Ovary (tissue), 3 donors: Measurements from ENCODE around the gene CAPN5.

Experiments
- EP300 ChIP-seq: sonication (generic); formaldehyde crosslinking; IDR thresholded peaks from one replicate; pipeline ENCODE4 v1.6.1; 2017; ENCODE audit warnings: antibody characterized with exemption
- POLR2A ChIP-seq: fragments of 450-650 bp; IDR thresholded peaks from one replicate; pipeline ENCODE4 v1.6.1; 2017; ENCODE audit warnings: antibody characterized with exemption, mild to moderate bottlenecking, moderate library complexity
- TF ChIP-seq, protein P1 (sequence below), 3 donors: fragments of 450-650 bp in 2 of 3; fragments of 200-600 bp in 1 of 3; IDR thresholded peaks; one replicate each; pipeline versions ENCODE4 v1.5.1 to v1.8.0; 2016 to 2022; ENCODE audit warnings: antibody characterized with exemption in 3 of 3, mild to moderate bottlenecking in 1 of 3
- donor health status: DM: no; HTN: no; CAD: no.

DNA sequence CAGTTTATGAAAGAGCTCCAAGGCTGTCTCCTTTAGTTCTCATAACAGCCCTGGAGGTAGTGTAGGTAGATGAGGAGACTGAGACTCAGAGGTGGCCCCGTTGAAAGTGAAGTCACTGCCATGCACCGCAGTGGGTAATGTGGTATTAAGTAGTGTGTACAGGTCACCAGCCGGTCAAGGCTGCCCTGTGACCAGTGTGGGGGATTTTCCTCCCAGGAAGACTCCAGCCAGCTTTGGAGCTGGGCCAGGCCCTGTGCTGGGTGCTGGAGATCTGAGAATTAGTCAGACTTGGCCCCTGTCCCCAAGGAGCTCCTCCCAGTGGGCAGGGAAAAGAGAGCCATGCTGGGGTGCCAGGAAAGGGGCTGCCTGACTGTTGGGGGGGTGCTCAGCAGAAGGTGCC is 41.2 kb downstream of the CAPN5 start:
- TF ChIP-seq, protein P1, sequence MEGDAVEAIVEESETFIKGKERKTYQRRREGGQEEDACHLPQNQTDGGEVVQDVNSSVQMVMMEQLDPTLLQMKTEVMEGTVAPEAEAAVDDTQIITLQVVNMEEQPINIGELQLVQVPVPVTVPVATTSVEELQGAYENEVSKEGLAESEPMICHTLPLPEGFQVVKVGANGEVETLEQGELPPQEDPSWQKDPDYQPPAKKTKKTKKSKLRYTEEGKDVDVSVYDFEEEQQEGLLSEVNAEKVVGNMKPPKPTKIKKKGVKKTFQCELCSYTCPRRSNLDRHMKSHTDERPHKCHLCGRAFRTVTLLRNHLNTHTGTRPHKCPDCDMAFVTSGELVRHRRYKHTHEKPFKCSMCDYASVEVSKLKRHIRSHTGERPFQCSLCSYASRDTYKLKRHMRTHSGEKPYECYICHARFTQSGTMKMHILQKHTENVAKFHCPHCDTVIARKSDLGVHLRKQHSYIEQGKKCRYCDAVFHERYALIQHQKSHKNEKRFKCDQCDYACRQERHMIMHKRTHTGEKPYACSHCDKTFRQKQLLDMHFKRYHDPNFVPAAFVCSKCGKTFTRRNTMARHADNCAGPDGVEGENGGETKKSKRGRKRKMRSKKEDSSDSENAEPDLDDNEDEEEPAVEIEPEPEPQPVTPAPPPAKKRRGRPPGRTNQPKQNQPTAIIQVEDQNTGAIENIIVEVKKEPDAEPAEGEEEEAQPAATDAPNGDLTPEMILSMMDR (IDR thresholded peaks at IDR 0.05): no peak
- no peak for TF ChIP-seq POLR2A
- no peak for TF ChIP-seq EP300
